Hematopoietic multipotent progenitor cell treated with erythropoietin and hydrocortisone succinate and interleukin-3 and kit ligand, for 17 days (in vitro differentiated cells): Measurements from ENCODE around the gene PDK4.

Experiments used
- DNase-seq: peaks from one replicate; pipeline ENCODE4 v3.0.0-alpha.2; 2015; ENCODE audit warnings: low spot score

Gene PDK4

DNA sequence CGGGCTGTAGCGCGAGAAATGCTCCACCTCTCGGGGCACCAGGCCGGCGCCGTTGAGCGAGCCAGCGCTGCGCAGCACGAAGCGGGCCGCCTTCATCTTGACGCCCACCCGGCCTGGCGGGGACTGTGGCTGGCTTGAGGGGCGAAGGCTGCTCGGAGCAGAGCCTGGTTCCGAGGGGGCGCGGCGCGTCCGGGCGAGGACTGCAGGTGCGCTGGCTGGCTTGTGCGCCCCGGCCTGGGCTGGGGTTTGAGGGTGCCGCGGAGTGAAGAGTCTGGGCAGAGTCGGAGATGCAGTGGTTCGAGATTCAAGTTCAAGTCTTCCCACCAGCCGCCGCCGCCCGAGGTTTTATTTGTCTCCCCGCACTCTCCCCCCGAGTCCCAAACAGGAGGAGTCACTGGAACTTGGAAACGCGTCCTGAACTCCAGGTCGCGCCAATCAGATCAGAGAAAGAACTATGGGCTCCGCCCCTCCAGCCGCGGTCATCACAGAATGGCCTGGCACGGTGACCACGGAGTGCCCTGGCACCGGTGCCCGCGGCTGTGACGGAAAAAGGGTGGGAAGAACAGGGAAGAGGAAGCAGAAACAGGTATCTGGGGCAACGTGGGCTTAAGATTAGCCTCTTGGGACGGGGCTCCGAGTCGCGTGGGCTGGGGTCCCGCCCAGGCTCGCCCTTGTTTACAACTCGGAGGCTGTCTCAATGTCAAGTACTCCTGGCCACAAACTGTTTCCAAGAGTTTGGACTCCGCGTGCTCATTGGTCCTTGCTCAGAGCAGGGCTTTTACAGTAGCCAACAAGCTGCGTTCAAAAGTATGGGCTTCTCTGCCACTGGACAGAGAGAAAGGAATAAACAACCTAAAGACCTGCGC is at the start of gene PDK4:
Gene PDK4, minus strand, starts transcription at position 319 of the 866 bp plus-strand sequence. Its CDS starts 223 bp downstream, at position 96.
- DNase-seq: no peak

DNA sequence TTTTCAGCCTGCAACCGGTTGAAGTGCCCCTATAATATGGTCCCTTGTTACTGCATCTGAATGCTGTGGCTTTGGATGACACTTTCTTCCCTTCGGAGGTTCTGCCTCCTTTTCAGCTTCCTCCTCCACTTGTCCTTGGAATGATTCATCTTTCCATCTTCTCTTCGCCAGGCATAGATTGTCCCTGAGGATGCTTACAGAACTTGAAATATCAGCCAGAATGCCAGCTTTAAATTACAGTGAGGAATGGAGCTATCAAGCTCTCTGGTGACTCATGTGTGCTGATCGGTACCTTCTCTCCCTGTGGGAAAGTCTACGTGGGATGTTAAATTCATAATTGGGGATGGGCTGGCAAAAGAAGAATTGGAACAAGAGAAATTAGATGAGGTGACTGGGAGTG is 45.9 kb upstream of the PDK4 start:
- no peak for DNase-seq

DNA sequence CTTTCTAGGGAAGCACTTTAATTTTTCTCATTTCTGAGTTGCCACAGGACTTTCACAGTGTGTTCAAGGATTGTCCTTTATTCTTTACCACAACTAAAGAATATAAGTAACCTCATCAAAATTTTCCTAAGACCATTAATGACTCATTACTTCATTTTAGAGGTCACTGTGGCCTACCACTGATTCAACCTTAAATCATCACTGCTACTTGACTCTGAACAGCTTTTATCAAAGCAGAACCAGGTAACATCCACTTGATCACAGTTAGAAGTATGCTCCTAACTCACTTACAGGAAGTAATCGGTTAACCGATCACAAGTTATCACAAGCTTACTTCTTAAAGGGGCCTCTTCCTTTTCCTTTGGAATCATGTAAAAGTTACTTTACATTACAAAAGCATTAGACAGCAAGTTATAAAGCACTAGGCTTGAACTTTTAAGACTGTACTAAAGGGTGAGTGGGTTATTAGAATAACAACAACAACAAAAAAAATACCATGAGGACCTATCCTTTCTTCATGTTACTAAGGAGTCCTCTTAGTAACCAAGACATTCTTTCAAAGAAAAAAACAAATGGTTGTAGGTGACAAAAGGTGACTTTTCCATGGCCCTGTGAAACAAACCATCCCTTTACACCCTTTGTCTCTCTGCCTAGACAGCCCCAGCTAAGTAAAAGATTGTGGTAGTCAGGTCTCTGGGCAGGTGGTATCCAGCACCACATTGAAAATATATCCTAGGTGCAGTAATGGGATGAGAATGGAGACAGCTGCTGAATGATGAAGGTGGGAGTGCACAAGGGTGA is 40.0 kb upstream of the PDK4 start:
- no peak for DNase-seq

DNA sequence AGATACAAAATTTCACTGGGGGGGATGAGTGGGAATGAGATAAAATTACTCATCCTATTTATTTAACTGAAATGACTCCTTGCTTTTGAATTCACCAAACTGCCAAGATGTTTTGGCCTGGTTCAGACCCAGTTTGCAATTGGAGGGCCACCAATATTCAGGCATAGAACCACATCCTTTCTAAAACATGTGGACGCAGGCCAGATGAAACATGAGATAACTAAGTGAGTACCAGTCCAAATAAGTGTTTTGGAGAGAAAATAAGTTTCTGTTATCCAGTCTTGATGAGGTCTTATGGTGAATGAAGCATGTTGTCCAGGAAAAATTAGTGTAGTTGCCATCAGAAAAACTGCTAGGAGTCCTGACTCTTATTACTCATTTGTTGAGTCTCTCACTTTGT is 36.3 kb upstream of the PDK4 start:
- DNase-seq: no peak

DNA sequence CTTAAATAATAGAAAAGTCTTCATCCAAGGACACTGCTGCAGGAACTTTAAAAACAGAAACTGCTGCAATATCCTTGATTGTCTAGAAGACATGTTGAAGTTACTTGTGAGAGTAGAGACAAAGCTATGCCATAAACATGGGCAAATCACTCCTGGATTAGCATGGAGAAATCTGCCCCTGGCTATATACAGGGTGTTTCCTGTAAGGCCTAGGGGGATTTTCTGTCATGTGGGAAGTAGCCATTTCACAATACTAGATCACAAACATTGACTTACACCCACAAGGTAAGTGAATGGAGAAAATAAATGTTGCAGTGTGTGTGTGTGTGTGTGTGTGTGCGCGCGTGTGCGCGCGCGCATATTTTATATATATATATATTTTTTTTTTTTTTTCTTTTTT is 35.2 kb upstream of the PDK4 start:
- DNase-seq: no peak

DNA sequence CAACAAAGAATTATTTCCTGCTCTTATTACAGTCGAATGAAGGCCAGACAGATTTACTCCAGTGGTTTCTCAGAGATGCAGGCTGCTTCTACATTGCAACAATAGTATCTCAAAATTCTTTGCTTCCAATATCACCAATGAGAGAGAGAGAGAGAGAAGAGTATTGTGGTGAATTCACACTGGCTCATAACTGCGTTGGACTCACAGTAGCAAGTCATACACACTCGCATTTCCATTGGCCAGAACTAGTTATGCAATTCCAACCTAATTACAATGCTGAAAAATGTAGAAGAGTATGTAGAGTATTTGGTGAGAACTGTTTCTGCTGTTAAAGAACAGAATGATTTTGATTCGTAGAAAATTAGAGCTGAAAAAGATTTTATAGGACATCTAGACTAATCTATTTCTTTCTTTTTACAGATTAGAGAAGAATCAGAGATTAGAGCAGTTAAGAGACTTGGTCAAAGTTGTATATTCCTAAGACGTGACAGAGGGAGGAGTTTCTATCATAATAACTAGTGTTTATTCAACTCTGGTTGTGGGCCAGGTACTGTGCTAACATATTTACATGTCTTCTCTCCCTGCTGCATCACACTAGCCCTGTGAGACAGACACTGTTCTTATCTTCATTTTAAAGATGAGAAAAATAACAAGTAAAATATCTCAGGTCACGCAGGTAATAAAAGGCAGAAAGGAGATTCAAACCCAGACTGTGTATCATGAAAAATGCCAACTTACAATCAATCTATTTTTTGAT is 34.6 kb upstream of the PDK4 start:
- DNase-seq: no peak

DNA sequence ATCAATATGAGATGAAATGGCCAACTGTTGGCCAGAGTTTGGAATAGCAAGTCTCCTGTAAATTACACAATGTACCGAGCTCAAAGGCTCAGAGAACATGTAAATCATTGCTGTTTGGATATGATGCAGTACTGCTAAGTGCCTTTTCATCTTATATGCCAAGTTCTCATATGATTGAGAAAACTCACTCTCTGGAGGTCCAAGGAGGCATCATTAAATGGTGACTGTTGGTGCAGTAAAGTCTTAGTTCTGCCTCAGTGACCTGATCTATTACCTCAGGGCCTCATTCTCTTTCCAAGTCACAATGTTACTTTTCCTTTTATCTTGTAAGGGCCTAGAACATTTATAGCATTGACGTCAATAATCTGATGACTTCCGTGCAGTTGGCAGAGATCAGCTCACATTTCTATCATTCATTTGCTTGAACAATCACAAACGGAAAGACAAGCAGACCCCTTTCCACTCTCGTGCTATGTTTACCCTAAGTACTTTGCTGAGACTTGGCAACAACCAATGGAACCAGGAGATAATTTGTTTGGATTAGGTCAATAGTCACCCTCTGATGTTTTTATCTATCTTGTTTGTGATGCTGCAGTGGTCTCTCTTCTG is 32.6 kb upstream of the PDK4 start:
- DNase-seq: no peak

DNA sequence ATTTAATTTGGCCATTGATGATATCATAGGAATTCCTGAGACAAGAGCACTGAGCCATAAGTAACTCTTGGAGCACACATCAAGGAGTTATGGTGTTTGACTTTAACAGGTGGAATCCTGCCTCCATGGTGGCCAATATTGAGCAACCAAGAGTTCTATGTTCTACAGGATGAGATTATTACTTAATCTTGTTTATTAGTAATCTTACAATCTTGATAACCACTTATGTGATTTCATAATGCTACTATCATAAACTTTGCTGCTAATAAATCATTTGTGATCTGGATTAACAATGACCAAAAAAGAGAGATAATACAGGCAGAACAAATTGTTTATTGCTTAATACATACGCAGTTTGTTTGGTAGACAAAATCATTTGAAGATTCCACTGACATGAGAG is 27.5 kb upstream of the PDK4 start:
- DNase-seq: no peak

DNA sequence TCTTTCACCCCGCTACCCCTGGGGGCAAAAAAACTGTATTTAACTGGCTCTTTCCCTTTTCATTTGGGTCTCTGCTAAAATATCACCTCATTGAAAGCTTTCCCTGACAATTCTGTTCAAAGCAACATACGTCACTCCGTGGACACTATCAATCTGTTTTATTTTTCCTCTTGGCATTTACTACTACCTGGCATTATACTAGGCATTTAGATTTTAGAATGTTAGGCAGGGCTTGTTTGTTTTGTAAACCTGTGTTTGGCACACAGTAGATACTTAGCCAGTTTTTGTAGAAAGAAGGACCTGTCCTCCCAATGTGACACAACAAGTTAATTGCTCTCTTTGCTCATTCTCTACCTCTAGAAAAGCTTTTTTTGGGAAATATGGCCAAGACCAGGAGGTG is 26.5 kb upstream of the PDK4 start:
- no peak for DNase-seq

DNA sequence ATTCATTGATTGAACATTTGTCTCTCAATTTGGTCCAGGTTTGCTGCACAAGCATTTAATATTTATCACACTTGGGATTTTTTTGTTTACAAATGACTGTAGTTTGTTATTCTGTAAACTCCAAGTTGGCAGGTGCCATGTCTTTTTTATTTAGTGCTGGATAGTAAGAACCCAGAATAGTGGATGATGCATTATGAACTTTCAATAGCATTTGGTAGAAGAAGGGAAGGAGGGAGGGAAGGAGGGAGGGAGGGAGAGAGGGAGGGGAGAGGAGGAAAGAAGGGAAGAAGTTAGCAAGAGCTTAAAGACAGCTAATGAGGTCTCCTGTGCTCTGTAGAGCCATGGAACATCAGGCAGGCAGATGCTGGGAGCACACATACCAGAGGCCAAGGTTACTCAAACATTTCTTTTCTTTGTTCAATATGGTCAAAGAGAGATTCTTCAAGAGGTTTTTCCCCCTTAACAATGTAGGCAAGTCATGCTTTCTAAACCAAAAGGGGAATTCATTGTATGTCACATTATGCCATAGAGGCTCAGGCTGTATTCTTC is 25.8 kb upstream of the PDK4 start:
- DNase-seq: no peak

DNA sequence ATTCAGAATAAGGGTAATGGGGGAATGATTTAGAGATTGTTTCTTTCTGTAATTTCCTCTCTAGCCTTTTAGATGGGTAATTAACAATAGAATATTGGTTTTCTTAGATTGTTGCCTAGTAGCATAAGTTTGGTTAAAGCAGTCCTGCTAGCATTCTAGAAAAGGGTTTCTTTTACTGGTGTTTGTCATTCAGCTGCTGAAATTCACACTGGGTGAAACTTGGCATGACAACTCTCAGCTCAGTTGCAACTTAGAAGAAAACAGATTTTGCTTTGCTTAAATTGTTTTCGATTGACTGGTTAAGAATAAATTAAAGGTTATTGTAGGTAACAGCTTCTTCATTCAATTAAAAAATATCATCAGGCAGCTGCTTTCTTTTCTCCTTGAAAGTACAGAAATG is 25.1 kb upstream of the PDK4 start:
- no peak for DNase-seq

DNA sequence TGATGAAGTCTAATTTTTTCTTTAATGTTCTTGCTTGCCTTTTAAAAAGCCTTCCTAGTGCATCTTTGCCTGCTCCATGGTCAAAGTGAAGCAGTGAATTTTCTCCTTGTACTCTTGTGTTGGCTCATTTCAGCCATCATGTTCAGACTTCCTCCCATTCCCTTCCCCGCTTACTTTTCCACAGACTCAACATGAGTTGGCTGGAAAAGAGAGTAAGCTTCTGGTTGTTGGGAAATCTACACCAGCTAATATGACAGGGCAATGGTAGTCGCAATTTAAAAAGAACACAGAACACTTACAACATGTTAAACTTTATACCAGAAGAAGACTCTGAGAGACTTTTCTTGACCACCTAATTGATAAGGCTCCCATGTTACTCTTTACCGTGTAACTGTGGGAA is 24.3 kb upstream of the PDK4 start:
- DNase-seq: no peak

DNA sequence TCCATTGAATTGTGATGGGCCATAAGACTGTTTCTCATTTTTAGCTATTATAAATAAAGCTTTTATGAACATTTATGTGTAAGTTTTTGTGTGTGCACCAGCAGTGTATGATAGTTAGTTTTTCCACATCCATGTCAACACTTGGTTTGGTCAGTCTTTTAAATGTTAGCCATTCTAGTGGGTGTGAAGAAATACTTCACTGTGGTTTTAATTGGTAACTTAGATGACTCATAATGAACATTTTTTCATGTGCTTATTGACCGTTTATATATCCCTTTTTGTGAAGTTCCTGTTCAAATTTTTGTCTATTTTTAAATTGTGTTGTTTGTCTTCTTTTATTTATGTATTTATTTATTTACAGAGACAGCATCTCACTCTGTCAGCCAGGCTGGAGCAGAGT is 23.6 kb upstream of the PDK4 start:
- no peak for DNase-seq

DNA sequence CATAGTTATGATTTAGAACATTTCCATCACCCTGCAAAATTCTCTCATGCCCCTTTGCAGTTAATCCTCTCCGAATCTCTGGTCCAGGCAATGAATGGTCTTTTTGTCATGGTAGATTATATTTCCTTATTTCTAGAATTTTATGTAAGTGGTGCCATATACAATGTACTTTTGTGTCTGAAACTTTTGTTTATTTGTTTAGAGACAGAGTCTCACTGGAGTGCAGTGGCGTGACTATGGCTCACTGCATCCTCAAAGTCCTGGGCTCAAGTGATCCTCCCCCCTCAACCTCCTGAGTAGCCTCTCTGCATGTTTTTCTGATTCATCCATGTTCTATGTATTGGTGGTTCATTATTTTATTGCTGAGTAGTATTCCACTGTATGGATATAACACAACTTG is 23.2 kb upstream of the PDK4 start:
- DNase-seq: no peak

DNA sequence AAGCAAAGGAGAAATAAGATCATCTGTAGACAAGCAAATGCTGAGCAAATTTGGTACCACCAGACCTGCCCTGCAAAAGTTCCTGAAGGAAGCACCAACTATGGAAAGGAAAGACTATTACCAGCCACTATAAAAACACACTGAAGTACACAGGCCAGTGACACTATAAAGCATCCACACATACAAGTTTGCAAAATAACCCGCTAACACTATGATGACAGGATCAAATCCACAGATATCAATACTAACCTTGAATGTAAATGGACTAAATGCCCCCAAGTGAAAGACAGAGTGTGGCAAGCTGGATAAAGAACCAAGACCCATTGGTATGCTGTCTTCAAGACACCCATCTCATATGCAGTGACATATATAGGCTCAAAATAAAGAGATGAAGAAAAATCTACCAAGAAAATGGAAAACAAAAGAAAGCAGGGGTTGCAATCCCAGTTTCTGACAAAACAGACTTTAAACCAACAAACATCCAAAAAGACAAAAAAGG is 18.2 kb upstream of the PDK4 start:
- DNase-seq: no peak

DNA sequence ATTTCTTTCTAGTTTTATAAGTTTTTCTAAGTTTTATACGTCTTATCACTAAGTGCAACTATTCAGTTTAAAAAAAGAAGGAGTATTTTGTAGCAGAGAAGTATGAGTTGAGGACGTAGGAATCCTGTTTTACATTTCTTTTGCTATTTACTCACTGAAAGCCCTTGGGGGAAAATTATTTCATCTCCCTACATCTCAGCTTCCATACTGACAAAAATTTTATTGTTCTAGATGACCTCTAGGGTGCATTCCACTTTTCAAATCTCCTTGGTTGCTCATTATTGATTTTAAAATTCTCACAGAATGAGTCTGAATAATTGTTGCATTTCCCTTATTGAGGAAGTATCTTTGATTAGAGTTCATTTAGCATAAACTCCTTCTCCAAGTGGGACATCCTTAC is 14.9 kb upstream of the PDK4 start:
- DNase-seq: no peak

DNA sequence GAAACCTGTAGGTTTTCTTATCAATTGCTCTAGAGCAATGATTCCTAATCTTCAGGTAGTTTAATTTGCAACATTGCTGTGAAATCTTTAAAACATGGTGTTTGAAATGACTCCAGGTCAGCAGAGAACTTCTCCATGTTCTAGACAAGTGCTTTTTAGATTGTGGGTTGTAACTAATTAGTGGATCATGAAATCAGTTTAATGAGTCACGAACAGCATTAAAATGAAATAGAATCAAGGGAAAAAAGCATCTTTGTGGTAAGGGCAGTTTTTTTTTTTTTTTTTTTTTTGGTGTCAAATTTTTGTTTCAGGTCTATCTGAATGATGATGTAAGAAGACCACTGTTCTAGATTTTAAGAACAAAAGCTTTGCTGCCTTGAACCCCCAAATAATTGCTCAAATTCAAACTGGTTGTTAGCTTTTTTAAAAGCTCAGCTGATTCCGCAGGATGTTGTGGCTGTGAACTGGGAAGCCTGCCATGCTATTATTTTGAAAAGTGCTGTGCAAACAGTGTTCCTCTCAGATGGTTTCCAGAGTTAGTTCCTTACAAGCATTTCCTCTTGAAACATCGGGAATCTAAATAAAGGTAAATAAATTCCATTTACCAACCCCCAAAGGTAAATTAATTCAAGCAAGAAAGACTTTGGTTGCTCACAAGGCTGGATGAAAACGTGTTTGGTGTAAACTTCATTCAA is 13.1 kb upstream of the PDK4 start:
- DNase-seq: no peak

DNA sequence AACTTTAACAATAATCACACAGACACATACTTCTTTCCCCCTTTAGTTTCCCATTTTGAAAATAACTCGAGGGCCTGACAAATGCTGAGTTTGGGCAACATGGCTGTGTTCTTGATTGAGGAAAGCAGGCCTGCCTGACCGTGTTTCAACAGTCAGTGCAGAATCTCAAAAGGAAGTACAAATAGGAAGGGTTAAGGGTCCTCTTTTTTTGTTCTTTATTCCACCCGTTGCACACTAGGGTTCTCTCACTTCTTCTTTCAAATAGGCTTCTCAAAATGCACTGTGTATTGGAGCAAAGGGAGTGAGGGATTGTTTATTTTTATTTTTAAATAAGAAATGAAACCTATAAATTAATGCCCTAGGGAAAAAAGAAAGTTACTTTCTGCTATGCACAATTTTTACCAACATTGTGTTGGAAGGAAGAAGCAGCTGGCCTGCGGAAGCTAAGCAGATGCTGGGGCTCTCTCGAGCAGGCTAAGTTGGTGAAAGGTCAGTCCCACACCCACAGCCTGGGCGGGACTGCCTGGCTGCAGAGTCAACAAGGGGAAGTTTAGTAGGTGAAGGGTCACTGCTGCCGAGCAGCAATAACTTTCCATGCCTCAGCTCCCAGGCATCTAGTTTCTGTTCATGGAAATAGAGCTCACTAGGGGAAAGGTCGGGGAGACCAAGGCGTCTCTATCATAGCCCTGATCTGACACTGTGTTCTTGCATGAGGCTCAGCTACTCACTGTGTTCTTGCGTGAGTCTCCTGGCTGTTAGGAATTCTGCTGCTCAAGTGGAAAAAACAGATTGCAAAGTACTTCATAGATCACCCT is 12.2 kb upstream of the PDK4 start:
- no peak for DNase-seq

DNA sequence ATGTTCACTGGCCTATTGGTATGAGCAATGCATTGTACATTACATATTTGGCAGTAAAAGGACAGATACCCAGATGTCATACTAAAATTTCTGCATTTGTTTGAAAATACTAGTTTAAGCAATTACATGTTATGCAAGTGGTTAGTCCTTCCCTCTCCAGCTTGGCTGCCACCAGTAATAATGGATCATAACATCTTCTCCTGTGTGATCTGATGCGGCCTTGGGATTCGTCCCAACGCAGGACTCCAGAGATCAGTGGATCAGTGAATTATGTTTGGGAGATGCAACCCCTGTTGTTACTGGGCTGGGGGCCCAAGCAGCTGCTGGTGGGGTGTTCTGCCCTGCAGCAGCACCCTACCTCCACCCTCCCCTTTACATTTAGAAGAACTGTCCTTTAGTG is 11.2 kb upstream of the PDK4 start:
- DNase-seq: no peak

DNA sequence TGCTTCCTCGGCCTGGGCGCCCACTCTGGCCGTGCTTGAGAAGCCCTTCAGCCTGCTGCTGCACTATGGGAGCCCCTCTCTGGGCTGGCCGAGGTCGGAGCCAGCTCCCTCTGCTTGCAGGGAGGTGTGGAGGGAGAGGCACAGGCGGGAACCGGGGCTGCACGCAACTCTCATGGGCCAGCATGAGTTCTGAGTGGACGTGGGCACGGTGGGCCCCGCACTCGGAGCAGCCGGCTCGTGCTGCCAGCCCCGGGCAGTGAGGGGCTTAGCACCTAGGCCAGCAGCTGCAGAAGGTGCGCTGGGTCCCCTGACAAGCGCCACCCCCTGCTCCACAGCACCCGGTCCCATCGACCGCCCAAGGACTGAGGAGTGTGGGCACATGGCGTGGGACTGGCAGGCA is 9.0 kb upstream of the PDK4 start:
- no peak for DNase-seq
